Subcutaneous adipose tissue (tissue), 4 donors: Measurements from ENCODE around the gene TMC2. TPM values are rescaled to one million over a fixed set of nuclear protein-coding genes. Genes with fewer than 3 reads are reported as not detected.

Experiments used
- total RNA-seq, 4 donors: library from RNA; depleted of rRNA; stranded (reverse); fragments of >200 nt; gene quantifications; one replicate each; pipeline ENCODE4 v1.1.0, GENCODE V29; 2016
- TF ChIP-seq, protein P1 (sequence below): fragments of 450-650 bp; IDR thresholded peaks from one replicate; pipeline ENCODE4 v1.5.1; 2016; ENCODE audit warnings: low read depth, mild to moderate bottlenecking, control low read depth, antibody characterized with exemption, moderate library complexity

Gene TMC2
- total RNA-seq, 4 donors from 2014 or later, result 0.68 to 1.5 (median 1.1) TPM

- TF ChIP-seq, protein P1, sequence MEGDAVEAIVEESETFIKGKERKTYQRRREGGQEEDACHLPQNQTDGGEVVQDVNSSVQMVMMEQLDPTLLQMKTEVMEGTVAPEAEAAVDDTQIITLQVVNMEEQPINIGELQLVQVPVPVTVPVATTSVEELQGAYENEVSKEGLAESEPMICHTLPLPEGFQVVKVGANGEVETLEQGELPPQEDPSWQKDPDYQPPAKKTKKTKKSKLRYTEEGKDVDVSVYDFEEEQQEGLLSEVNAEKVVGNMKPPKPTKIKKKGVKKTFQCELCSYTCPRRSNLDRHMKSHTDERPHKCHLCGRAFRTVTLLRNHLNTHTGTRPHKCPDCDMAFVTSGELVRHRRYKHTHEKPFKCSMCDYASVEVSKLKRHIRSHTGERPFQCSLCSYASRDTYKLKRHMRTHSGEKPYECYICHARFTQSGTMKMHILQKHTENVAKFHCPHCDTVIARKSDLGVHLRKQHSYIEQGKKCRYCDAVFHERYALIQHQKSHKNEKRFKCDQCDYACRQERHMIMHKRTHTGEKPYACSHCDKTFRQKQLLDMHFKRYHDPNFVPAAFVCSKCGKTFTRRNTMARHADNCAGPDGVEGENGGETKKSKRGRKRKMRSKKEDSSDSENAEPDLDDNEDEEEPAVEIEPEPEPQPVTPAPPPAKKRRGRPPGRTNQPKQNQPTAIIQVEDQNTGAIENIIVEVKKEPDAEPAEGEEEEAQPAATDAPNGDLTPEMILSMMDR, result no peak
These were observed 21.7 kb downstream of the TMC2 start for GRCh38 chr20:2557873-2558580.

DNA sequence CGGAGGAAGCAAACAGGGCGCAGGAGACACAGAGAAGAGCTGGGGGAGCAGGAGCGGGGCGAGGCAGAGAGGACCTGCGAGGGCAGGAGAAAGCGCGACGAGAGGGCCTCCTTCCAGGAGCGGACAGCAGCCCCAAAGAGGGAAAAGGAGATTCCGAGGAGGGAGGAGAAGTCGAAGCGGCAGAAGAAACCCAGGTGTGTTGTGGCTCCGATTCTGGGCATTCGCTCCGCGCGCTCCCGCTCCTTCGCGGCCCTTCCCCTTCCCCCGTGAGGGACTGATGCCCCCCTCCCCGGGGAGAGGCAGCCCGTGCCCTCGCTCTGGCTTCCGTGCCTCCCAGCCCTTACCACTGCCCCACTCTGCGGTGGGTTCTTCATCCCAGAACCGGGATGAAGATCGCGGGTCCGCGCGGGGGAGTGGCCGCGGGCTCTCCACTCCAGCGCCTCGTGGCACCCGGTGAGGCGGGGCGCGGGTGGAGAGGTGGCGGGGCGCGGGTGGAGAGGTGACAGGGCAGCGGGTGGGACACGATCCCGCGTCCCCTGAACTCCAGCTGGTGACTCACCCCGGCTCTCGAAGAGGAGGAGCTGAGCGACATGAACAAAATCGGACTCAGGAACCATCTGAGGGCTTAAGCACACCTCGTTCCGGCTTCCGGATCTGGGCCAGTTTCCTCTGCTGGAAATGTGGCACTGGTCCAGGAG, 22.4 kb downstream of the TMC2 start:
- TF ChIP-seq, protein P1, result no peak

DNA sequence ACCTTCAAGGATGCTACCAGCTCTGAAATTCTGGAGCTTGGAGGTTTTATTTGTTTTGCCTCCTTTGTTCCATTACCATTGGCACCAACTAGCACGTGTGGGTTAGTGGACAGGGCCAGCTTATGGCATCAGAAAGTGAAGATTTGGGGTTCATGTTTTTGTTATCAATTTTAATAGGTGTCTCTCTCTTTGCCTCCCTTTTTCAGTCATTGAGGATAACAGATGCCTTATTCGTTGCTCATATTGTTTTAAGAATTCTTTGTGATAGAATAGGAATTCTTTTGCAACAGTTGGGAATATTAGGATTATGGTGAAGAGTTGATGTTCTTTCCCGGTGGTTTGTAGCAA, 22.9 kb downstream of the TMC2 start:
- TF ChIP-seq, protein P1, result no peak

DNA sequence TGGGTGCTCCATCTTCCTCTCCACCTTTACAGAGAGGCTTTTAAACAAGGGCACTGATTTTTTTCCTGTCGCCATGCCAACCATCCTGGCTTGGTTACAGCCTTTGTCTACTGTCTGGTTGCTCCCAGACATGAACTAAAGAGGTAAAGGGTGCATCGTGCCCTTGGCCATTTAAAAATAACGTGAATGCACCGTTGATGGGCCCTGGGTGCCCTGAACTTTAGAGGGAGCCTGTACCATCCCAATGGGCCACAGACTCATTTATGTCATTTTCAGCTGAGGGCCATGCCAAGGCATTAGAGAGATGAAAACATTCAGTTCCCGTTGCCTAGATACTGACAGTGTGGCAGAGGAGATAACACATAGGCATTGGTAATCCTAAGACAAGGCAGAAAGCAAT, 23.3 kb downstream of the TMC2 start:
- TF ChIP-seq, protein P1, result no peak

DNA sequence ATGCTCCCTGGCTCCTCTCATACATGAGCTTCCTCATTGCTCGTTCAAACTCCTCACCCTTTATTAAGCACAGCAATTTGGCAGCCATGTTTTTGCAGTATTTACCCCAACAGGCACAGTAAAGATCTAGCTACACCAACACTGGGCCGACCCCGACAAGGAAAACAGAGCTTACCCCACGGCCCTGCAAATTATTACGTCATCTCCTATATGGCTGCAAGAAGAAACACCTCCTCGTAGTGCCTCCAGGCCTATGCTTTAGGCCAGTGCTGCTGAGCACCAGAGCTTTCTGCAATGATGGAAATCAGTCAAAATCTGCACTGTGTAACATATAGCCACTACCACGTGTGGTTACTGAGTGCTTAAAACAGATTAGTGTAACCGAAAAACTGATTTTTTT, 26.7 kb downstream of the TMC2 start:
- TF ChIP-seq, protein P1, result no peak

DNA sequence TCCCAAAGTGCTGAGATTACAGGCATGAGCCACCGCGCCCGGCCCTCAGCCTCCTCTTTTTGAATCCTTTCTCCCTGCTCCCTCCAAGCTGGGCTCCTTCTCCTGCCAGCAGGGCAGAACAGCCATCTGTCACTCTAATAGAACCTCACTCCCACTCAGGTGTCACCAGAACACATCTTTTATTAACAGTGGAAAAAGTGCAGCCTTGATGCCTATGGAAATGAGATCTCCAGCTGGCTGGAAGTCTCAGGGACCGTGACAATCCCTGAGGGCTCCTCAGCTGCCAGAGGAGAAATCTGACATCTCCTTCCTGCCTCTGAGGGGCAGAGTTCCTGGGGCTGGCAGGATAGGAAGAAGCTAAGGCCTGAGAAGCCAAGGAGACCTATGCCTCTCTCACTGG, 28.0 kb downstream of the TMC2 start:
- TF ChIP-seq, protein P1, result no peak

- TF ChIP-seq, protein P1, result no peak
These were observed 39.3 kb downstream of the TMC2 start for GRCh38 chr20:2575682-2576081.
